Posterior cingulate gyrus (tissue), 11 donors: ENCODE measurements around the gene CABP2.

Source experiments
- DNase-seq, 10 donors: peaks; one replicate each; pipeline versions ENCODE4 v3.0.0 to v3.0.0-alpha.2; 2020 to 2021; ENCODE audit warnings: mixed read lengths in 3 of 10
- intact Hi-C: fragments of 100-400 bp; cut with DNase I; formaldehyde crosslinking; loops from one replicate; pipeline ENCODE4 v1.15.1; 2023

The CABP2 gene

DNA sequence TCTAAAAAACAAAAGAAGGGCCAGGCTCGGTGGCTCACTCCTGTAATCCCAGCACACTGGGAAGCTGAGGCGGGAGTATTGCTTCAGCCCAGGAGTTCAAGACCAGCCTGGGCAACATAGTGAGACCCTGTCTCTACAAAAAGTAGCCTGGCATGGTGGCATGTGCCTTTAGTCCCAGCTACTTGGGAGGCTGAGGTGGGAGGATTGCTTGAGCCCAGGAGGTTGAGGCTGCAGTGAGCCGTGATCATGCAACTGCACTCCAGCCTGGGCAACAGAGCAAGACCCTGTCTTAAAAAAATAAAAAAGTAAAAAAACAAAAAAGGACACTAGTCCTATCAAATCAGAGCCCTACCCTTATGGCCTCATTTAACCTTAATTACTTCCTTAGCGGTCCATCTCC lies 11.7 kb downstream of the CABP2 start:
- DNase-seq: peak in 1 of 10 donors; percentile 11
- intact Hi-C loops: loop anchor here (10.0 kb wide), 1 partner anchor 73 kb away; the partner anchor contains the start of gene GSTP1

DNA sequence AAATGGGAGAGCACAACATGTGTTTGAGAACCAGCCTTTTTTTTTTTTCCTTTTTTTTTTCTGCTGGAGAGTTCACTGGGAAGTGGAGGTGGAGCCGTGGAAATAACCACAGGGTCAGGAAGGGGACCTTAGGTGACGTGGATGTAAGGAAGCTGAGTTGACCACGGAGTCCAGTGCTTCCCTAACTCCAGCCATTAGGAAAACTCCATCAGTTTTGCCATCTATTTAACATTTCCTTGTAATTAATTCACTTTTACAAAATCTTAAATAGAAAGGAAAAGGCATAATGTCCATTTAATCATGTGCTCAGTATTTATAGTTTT lies 13.3 kb downstream of the CABP2 start:
- DNase-seq: no peak
- intact Hi-C loops: loop anchor here (10.0 kb wide), 1 partner anchor 75 kb away; the partner anchor contains the start of gene GSTP1

DNA sequence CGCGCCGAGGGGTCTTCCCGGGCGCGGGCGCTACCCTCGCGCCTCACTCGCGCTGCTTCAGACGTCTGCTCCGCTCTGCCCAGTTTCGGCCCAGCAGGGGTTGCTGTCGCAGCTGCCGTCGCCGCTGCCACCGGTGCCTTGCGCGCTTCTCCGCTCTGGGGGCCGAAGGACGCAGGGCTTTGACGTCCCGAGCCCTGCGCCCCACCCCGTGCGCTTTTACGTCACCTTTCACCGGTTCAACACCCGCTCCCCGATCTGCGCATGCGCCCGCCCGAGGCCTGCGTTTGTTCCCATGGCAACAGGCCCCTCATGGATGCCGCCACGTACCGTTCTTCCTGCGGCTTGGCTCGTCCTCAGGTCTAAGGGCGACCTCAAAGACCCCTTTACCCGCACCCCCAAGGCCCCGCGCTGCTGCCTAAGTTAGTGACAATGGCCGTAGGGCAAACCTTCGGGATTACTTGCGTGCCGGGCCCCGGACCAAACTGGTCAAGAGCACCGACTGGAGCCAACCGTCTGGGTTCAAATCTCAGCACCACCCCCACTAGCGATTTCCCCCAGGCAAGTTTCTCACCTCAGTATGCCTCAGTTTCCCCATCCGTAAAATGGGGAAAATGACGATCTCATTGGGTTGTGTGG lies 14.6 kb downstream of the CABP2 start:
- intact Hi-C loops: loop anchor here (5.0 to 10.0 kb wide), 3 partner anchors 64 to 156 kb away; partner anchors contain the start of genes CORO1B, POLD4, PPP1CA and TBC1D10C

DNA sequence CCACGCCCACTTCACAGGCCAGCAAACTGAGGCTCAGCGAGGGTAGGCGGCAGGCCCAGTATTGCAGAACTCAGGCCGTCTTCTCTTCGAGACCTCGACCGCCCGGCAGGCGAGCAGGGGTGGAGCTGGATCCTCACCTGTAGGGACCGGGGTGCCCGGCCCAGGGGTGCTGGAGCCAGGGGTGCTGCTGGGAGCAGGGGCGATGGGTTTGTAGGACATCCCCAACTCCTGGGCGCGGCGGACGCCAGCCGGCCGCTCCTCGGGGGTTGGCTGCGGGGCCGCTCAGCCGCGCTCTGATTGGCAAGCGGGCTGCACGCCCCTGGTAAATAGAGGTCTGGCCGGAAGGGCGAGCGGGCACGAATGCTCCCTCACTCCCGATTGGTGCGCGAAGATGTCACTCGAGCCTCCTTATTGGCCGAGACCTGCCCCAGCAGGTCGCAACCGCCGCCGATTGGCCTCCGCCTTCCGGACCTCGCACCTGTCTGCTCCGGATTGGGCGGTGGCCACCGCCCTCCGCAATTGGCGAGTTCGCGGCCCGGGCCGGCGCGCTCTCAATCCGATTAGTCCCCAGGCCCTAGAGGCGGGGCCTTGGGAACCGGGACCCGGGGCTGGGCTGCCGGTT lies 15.3 kb downstream of the CABP2 start, which contains the start of gene CDK2AP2:
Gene CDK2AP2 (minus strand): TSS at position 299 of the 622 bp plus-strand sequence. CDS start 80 bp downstream, at position 219.
- DNase-seq: peak; percentile 98 to 100 (median 99)
- intact Hi-C loops: loop anchor here (5.0 to 10.0 kb wide), 3 partner anchors 63 to 156 kb away; partner anchors contain the start of genes CORO1B, POLD4, PPP1CA and TBC1D10C

More for the DNA sequence above, 14.6 kb downstream of the CABP2 start:
- DNase-seq: peak; percentile 92 to 99 (median 97)

DNA sequence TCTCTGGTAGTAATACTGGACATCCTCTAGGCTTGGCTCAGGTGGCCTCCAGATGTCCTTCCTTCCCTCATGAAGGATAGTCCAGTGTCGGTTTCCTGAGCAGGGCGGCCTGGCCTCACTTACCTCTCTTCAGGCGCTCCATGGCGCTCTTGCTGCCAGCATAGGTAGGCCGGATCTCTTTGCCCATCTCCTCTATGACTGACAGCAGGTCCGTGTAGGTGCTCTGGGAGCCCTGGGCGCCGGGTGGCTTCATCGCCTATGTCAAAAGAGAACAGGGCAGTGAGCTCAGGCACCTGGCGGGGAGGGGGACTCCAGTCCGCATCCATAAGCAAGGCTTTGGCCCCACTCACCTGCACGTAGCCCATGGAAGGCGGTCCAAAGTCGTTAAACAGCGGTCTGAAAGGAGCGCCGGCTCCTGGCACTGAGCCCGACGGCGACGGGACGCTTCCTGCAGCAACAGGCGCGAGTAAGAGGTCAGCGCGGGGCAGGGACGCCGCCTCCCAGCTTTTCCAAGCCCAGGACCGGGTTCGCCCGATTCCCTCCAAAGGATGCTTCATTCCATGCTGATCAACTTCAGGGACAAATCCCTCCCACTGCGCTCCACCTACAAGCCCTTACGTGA lies 15.9 kb downstream of the CABP2 start:
- DNase-seq: peak in 2 of 10 donors; percentile 31 to 85
- intact Hi-C loops: loop anchor here (5.0 to 10.0 kb wide), 3 partner anchors 63 to 155 kb away; partner anchors contain the start of genes CORO1B, POLD4, PPP1CA and TBC1D10C

DNA sequence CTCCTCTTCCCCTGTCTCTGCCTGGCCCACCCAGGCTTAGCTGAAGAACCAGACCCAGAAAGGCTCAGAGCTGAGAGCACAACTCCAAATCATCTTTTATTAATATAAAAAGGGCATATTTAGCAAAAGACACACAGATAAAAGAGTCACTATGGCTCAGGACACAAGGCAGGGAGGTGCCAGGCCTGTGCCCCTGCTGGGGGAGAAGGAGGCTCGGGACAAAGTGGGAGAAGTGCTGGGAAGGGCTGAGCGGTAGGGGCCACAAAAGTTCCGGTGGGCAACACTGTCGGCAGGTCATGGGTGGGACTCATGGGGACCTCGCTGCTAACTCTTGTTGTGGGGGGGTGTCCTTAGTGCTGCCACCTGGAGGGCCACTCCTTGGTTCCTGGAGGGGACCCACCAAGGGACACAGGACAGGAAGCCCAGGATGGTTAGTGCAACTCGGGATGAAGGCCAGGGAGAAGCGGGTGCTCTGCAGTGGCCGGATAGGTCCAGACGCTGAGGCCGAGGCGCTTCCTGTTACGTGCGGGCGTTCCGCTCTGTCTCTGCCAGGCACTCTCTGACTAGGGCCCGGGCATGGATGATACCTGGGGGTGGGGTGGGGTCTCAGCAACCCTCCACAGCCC lies 16.7 kb downstream of the CABP2 start:
- intact Hi-C loops: loop anchor here (5.0 to 10.0 kb wide), 3 partner anchors 62 to 154 kb away; partner anchors contain the start of genes CORO1B, POLD4, PPP1CA and TBC1D10C

DNA sequence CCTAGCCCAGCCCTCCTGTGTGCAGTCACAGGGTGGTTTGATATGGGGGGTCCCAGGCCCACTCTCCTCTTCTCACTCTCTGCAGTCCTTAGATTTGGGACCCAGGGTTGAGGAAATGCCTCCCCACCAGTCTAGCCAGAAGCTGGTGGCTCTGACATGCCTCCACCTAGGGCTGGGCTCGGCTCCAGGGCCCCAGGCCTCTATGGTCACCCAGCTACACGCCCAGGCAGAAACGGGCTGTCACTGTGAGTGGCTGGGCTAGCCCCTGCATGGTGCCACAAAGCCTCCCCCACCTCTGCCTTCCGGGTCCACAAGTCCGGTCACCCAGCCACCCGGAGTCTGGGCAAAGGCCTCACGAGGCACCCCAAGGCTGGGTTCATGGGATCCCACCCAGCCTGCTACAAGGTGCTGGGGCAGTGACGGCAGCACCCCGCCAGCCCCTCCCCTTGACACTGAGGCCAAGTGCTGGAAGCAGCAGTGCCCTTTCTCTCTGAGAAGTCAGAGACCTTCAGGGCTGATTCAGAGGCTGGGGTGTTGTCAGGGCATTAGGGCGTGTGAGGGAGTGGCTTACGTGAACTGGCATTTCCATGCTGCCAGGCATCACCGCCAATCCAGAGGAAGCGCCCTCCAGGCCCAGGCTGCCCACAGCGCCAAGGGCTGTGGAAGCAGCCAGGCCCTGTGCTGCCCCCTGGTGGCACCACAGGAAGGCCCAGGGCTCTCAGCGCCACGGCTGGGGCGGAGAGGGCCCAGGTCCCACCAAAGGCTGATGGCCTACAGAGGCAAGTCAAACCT lies 17.4 kb downstream of the CABP2 start:
- DNase-seq: peak; percentile 66 to 97 (median 82)
- intact Hi-C loops: loop anchor here (1.0 to 10.0 kb wide), 4 partner anchors 38 to 154 kb away; partner anchors contain the start of genes CORO1B, POLD4, PPP1CA and TBC1D10C

More for the DNA sequence above, 16.7 kb downstream of the CABP2 start:
- peak in 2 of 10 donors; percentile 56 to 64 for DNase-seq

DNA sequence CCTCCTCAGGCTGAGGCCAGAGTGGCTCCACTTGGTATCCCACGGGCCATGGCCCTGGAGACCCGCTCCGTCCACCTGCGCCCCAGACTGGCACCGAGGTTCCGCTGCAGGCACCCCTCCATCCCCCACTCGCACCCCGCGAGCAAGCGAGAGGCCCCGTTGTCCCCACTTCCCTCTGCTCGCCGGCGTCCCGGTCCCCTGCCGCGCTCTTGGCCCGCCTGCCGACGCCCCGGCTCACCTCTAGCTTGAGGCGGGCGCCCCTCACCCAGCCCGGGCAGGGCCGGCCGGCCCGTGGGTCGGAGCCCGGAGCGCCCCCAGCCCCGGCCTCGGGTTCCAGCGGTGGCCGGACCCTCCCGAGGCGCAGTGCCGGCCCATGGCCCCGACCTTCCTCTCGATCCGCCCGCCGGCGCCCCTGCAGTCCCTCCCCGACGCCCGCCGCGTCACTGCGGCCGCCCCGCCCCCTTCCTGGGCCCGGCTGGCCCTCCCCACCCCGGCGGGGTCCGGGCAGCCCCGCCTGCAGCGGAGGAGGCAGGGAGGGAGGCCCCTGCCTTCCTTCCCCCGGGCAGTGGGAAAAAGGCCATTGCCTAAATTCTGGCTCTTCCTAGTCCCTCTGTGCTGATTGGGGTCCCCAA lies 18.2 kb downstream of the CABP2 start, which contains the start of gene PITPNM1:
Gene PITPNM1 (minus strand): TSS at position 414 of the 632 bp plus-strand sequence. CDS start 1,183 bp downstream, outside the sequence.
- peak in 9 of 10 donors; percentile 28 to 92 (median 58) for DNase-seq

DNA sequence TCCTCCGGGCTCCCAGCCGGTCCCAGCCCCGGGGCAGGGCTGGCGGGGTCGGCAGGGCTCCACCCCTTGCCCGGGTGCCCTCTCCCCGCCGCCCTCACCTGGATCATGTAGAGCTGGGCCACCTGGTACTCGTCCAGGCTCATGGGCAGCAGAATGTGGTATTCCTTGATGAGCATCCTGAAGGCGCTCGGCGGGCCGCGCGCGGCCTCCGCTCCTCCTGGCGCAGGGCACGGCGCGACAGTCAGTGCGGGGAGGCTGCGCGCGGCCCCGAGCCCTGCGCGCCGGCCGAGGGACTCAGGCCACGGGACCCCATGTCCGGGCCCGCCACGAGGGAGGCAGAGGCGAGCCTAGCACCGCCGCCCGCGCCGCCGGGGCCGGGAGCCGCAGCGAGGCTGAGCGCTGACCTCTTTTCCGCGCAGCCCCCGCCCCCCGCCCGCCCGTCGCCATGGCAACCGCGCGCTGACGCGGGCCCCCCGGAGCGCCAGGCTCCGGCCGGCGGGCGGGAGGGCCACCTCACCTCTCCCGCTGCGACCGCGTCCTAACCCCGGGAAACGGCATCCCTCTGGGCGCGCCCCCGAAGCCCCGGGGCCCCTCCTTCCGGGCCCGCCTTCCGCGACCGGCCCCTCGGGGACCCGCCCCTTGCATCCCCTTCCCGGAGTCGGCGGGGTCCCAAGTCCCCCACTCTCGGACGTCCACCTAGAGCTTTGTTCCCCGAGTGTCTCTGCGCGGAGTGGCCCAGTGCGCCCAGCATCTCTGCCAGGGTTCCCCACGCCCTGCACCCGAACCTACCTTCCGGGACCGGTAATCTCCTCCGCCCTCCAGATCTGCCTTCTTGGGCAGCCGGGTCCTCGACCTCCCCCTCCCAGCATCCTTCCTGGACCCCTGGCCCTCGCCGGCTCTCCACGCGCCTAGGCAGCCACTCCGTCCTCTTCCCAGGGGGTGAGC lies 19.0 kb downstream of the CABP2 start:
- DNase-seq: peak in 3 of 10 donors; percentile 76 to 87 (median 82)
- intact Hi-C loops: loop anchor here (10.0 kb wide), 1 partner anchor 59 kb away; the partner anchor contains the start of gene CORO1B

More for the DNA sequence above, 18.2 kb downstream of the CABP2 start, which contains the start of gene PITPNM1:
- intact Hi-C loops: loop anchor here (1.0 to 10.0 kb wide), 4 partner anchors 37 to 153 kb away; partner anchors contain the start of genes CORO1B, POLD4, PPP1CA and TBC1D10C

DNA sequence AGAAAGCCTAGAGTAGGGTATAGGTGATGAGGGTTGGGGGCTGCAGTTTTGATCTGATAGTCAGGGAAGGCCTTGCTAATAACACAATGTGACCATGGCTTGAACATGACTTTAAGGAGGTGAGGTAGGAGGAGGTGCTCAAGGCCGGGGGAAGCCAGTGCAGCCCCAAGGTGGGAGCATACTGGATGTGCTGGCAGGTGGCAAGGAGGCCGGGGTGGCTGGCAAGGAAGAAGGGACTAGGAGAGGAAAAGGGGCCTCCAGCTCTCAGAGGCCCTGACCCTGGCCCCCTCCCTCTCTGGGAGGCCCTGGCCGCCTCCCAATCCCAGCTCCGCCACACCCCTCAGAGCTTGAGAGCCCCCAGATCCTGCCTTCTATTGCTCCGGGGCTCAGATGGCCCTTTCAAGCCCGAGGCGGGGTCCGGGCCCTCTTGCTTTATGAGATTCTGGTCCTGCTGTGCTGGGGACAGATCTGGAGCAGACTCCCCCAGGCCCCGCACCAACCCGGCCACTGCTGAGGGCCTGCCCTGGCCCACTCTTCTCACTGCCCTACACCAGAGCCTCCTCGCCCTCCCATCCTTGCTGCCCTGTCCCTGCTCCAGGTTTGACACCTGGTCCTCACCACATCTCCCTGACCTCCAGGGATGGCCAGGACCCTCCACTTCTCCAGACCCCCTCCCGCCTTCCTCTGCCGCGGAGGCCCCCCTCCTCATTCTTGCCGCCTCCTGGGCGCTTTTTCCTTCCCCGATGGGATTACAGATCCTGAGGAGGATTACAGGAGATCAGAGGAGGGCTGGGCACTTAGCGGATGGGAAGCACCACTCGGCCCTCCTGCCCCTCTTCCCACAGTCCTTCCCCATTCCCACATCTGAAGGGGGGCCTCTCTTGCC lies 19.9 kb downstream of the CABP2 start:
- intact Hi-C loops: loop anchor here (10.0 kb wide), 1 partner anchor 59 kb away; the partner anchor contains the start of gene CORO1B
- DNase-seq: peak in 1 of 10 donors; percentile 69

DNA sequence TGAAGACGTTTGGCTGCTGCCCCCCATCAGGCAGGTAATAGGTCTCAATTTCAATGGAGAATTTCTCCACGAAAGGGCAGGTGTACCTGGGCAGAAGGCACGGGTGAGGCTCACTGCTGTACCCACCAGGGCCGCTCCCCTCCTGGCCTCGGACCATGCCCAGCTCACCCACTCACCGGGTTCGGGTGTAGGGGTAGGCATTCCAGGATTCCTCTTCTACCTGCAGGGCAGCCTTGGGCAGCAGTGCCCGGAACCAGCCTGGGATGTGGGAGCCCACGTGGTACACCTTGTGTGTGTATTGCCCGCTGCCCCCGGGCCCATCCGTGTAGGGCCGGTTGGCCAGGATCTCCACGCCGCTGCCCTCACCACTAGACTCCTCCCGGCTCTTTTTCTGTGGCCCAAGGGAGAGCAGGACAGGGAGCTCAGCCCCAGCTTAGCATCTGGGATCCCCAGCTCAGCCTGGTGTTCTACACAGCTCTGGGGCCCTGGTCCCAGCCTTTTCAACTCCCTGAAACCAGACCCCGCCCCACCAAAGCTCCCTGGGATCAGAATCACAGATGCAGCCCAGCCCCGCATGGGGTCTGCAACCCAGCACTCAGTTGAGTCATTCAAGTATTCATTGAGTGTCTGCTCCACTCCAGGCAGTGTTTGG lies 20.8 kb downstream of the CABP2 start:
- intact Hi-C loops: loop anchor here (10.0 kb wide), 1 partner anchor 58 kb away; the partner anchor contains the start of gene CORO1B
- DNase-seq: peak in 1 of 10 donors; percentile 50

DNA sequence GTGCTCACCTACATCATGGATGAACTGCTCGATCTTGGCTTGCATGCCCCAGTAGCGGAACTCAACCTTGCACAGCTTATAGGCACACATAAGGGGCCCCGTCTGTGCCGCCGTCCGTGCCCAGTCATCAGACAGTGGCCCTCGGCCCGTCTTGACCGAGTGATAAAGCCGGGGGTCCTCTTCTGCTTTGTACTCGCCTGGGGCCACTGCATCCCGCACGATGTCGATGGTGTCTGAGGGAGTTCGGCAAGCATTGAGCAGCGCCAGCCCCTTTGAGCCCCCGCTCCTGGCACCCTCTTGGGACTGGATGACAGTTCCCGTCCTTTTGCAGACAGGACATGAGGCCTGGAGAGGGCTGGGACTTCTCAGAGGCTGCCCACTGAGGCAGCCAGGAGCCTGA lies 21.4 kb downstream of the CABP2 start:
- DNase-seq: peak in 2 of 10 donors; percentile 51 to 64
- intact Hi-C loops: loop anchor here (10.0 kb wide), 1 partner anchor 57 kb away; the partner anchor contains the start of gene CORO1B

DNA sequence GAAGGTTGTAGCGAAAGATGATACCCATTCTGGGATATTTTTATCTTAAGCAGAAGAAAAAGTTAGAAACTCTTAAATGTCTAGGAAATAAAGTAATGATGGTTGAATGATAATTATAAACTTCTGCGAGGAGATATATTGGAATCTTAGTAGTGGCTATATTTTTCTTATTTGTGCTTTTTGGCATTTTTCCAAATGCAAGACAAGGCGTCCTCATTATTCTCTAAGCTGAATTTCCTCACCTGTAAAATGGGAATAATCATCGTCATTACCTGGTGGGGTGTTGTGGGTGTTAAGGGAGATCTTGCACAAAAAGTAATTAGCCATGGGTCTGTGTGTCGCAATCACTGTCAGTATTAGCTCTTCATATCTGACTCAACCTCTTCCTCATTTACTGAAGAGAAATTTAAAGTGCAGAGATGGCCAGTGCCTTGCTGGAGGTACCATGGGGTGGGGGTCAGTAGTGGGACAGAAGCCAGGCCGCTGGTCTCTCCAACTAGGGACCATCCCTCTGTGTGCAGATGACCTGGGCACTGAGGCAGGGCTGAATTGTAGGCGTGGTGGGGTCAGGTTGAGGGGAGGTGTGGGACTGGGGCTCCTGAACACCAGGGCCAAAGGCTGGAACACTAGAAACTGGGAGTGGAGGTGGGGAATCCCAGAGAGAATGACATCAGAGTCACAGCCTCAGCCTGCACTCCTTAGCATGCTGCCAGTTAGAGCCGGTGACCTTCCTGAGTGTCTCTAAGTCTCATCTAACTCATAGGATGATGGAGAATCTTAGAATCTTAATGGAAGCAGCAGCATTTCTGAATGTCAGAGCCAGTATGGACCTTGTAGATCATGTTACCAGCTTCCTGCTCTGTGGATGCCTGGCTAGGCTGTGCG lies 22.2 kb downstream of the CABP2 start:
- no peak for DNase-seq
- intact Hi-C loops: loop anchor here (10.0 kb wide), 1 partner anchor 56 kb away; the partner anchor contains the start of gene CORO1B

DNA sequence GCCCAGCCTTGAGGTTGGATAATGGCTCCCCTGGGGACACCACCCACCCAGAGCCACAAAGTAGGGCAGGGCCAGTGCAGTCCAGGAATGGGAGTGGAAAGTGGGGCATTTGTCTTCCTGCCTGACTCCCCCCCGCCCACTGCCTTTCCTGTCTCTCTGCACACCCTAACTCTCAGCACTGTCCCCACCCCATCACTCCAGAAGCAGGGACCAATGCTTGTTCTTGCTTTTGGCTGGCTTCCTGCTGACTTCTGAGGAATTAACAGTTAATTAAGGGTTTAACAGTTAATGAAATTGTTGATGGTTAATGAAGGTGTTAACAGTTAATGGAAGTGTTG lies 22.8 kb downstream of the CABP2 start:
- DNase-seq: no peak

More for the DNA sequence above, 22.8 kb downstream of the CABP2 start:
- intact Hi-C loops: loop anchor here (10.0 kb wide), 1 partner anchor 56 kb away; the partner anchor contains the start of gene CORO1B
